ENCODE data around the gene HIPK2.

Gene HIPK2

GRCh38 chr7:139808846-139809442, 31.1 kb upstream of the HIPK2 start:
- no peaks in the 10 kb centered on the region for H3K36me3 ChIP-seq (ENCODE audit: insufficient read depth, low read length)
- H3K4me3 ChIP-seq (ENCODE audit: low read length): no peak overlapping the region
- H3K27me3 ChIP-seq (ENCODE audit: insufficient read depth, low read length): no peaks in the 10 kb centered on the region
- H3K9me3 ChIP-seq (ENCODE audit: insufficient read depth, low read depth, low read length): peaks cover 14% of the 10 kb centered on the region; the same call in 1 of the 2 replicates
- H3K27ac ChIP-seq (ENCODE audit: low read depth, low read length): no peak overlapping the region
- H3K4me1 ChIP-seq (ENCODE audit: insufficient read depth, low read length): no peaks in the 10 kb centered on the region
- H3K9ac ChIP-seq (ENCODE audit: low read depth, low read length): no peak overlapping the region

- Histone ChIP-seq H3K9me3 (ENCODE audit: insufficient read depth, low read depth, low read length) (peaks cover 18% of the 10 kb centered on the region; the same call in 1 of the 2 replicates), H3K9ac (ENCODE audit: low read depth, low read length) (no peak overlapping the region), H3K27ac (ENCODE audit: low read depth, low read length) (no peak overlapping the region), H3K4me3 (ENCODE audit: low read length) (no peak overlapping the region), H3K27me3 (ENCODE audit: insufficient read depth, low read length) (no peaks in the 10 kb centered on the region), H3K36me3 (ENCODE audit: insufficient read depth, low read length) (no peaks in the 10 kb centered on the region), H3K4me1 (ENCODE audit: insufficient read depth, low read length) (no peaks in the 10 kb centered on the region)
- 89% methylated on average over 3 of the region's 3 CpGs for WGBS
These were observed 30.6 kb upstream of the HIPK2 start for GRCh38 chr7:139808427-139808826.

- Histone ChIP-seq H3K27ac (ENCODE audit: low read depth, low read length) (no peak overlapping the region), H3K4me3 (ENCODE audit: low read length) (no peak overlapping the region), H3K36me3 (ENCODE audit: insufficient read depth, low read length) (no peaks in the 10 kb centered on the region), H3K9ac (ENCODE audit: low read depth, low read length) (no peak overlapping the region), H3K9me3 (ENCODE audit: insufficient read depth, low read depth, low read length) (peaks cover 24% of the 10 kb centered on the region; the same call in 1 of the 2 replicates), H3K27me3 (ENCODE audit: insufficient read depth, low read length) (no peaks in the 10 kb centered on the region), H3K4me1 (ENCODE audit: insufficient read depth, low read length) (no peaks in the 10 kb centered on the region)
- WGBS: 88% methylated on average over 3 of the region's 3 CpGs
These were observed 29.2 kb upstream of the HIPK2 start for GRCh38 chr7:139807009-139807408.

GRCh38 chr7:139804571-139804970, 26.8 kb upstream of the HIPK2 start:
- H3K27me3 ChIP-seq (ENCODE audit: insufficient read depth, low read length): no peaks in the 10 kb centered on the region
- H3K4me1 ChIP-seq (ENCODE audit: insufficient read depth, low read length): no peaks in the 10 kb centered on the region
- no peak overlapping the region for H3K4me3 ChIP-seq (ENCODE audit: low read length)
- H3K9me3 ChIP-seq (ENCODE audit: insufficient read depth, low read depth, low read length): peaks cover 24% of the 10 kb centered on the region; the same call in 1 of the 2 replicates
- H3K36me3 ChIP-seq (ENCODE audit: insufficient read depth, low read length): no peaks in the 10 kb centered on the region
- WGBS: 100% methylated on average over 1 of the region's 1 CpG
- H3K9ac ChIP-seq (ENCODE audit: low read depth, low read length): no peak overlapping the region
- H3K27ac ChIP-seq (ENCODE audit: low read depth, low read length): no peak overlapping the region

- no peaks in the 10 kb centered on the region for H3K27me3 ChIP-seq (ENCODE audit: insufficient read depth, low read length)
- H3K36me3 ChIP-seq (ENCODE audit: insufficient read depth, low read length): no peaks in the 10 kb centered on the region
- H3K4me1 ChIP-seq (ENCODE audit: insufficient read depth, low read length): no peaks in the 10 kb centered on the region
- no peak overlapping the region for H3K9ac ChIP-seq (ENCODE audit: low read depth, low read length)
- WGBS: 94% methylated on average over 2 of the region's 2 CpGs
- no peak overlapping the region for H3K27ac ChIP-seq (ENCODE audit: low read depth, low read length)
- H3K4me3 ChIP-seq (ENCODE audit: low read length): no peak overlapping the region
- peaks cover 16% of the 10 kb centered on the region; the same call in 1 of the 2 replicates for H3K9me3 ChIP-seq (ENCODE audit: insufficient read depth, low read depth, low read length)
These were observed 21.8 kb upstream of the HIPK2 start for GRCh38 chr7:139799586-139799985.

- Histone ChIP-seq H3K27me3 (ENCODE audit: insufficient read depth, low read length) (no peaks in the 10 kb centered on the region), H3K4me3 (ENCODE audit: low read length) (no peak overlapping the region), H3K27ac (ENCODE audit: low read depth, low read length) (no peak overlapping the region), H3K36me3 (ENCODE audit: insufficient read depth, low read length) (no peaks in the 10 kb centered on the region), H3K9ac (ENCODE audit: low read depth, low read length) (no peak overlapping the region), H3K4me1 (ENCODE audit: insufficient read depth, low read length) (no peaks in the 10 kb centered on the region), H3K9me3 (ENCODE audit: insufficient read depth, low read depth, low read length) (peaks cover 10% of the 10 kb centered on the region; the same call in 1 of the 2 replicates)
- 82% methylated on average over 4 of the region's 4 CpGs for WGBS
These were observed 21.1 kb upstream of the HIPK2 start for GRCh38 chr7:139798892-139799291.

GRCh38 chr7:139798221-139798620, 20.4 kb upstream of the HIPK2 start:
- no peak overlapping the region for H3K27ac ChIP-seq (ENCODE audit: low read depth, low read length)
- H3K4me3 ChIP-seq (ENCODE audit: low read length): no peak overlapping the region
- 81% methylated on average over 10 of the region's 10 CpGs for WGBS

GRCh38 chr7:139797607-139798006, 19.8 kb upstream of the HIPK2 start:
- Histone ChIP-seq H3K27ac (ENCODE audit: low read depth, low read length) (no peak overlapping the region), H3K4me1 (ENCODE audit: insufficient read depth, low read length) (no peaks in the 10 kb centered on the region), H3K36me3 (ENCODE audit: insufficient read depth, low read length) (no peaks in the 10 kb centered on the region), H3K27me3 (ENCODE audit: insufficient read depth, low read length) (no peaks in the 10 kb centered on the region), H3K4me3 (ENCODE audit: low read length) (no peak overlapping the region), H3K9ac (ENCODE audit: low read depth, low read length) (no peak overlapping the region), H3K9me3 (ENCODE audit: insufficient read depth, low read depth, low read length) (no peaks in the 10 kb centered on the region)
- 89% methylated on average over 2 of the region's 2 CpGs for WGBS

More at GRCh38 chr7:139798221-139798620, 20.4 kb upstream of the HIPK2 start:
- Histone ChIP-seq H3K4me1 (ENCODE audit: insufficient read depth, low read length) (no peaks in the 10 kb centered on the region), H3K9me3 (ENCODE audit: insufficient read depth, low read depth, low read length) (peaks cover 6% of the 10 kb centered on the region; the same call in 1 of the 2 replicates), H3K9ac (ENCODE audit: low read depth, low read length) (no peak overlapping the region), H3K36me3 (ENCODE audit: insufficient read depth, low read length) (no peaks in the 10 kb centered on the region), H3K27me3 (ENCODE audit: insufficient read depth, low read length) (no peaks in the 10 kb centered on the region)

- WGBS: 94% methylated on average over 7 of the region's 7 CpGs
- no peak overlapping the region for H3K27ac ChIP-seq (ENCODE audit: low read depth, low read length)
- no peaks in the 10 kb centered on the region for H3K4me1 ChIP-seq (ENCODE audit: insufficient read depth, low read length)
- no peak overlapping the region for H3K9ac ChIP-seq (ENCODE audit: low read depth, low read length)
- no peaks in the 10 kb centered on the region for H3K36me3 ChIP-seq (ENCODE audit: insufficient read depth, low read length)
- no peaks in the 10 kb centered on the region for H3K9me3 ChIP-seq (ENCODE audit: insufficient read depth, low read depth, low read length)
- H3K27me3 ChIP-seq (ENCODE audit: insufficient read depth, low read length): no peaks in the 10 kb centered on the region
- H3K4me3 ChIP-seq (ENCODE audit: low read length): no peak overlapping the region
These were observed 13.5 kb upstream of the HIPK2 start for GRCh38 chr7:139791316-139791715.

GRCh38 chr7:139784648-139785047, 6.8 kb upstream of the HIPK2 start:
- Histone ChIP-seq H3K9ac (ENCODE audit: low read depth, low read length) (no peak overlapping the region), H3K9me3 (ENCODE audit: insufficient read depth, low read depth, low read length) (no peaks in the 10 kb centered on the region), H3K4me1 (ENCODE audit: insufficient read depth, low read length) (peaks cover 10% of the 10 kb centered on the region), H3K27me3 (ENCODE audit: insufficient read depth, low read length) (peaks cover 18% of the 10 kb centered on the region), H3K27ac (ENCODE audit: low read depth, low read length) (no peak overlapping the region), H3K36me3 (ENCODE audit: insufficient read depth, low read length) (no peaks in the 10 kb centered on the region), H3K4me3 (ENCODE audit: low read length) (no peak overlapping the region)
- 88% methylated on average over 3 of the region's 3 CpGs for WGBS

- WGBS: 27% methylated on average over 3 of the region's 3 CpGs
- H3K4me1 ChIP-seq (ENCODE audit: insufficient read depth, low read length): peaks cover 10% of the 10 kb centered on the region
- H3K36me3 ChIP-seq (ENCODE audit: insufficient read depth, low read length): no peaks in the 10 kb centered on the region
- H3K4me3 ChIP-seq (ENCODE audit: low read length): no peak overlapping the region
- no peak overlapping the region for H3K27ac ChIP-seq (ENCODE audit: low read depth, low read length)
- no peak overlapping the region for H3K9ac ChIP-seq (ENCODE audit: low read depth, low read length)
- H3K27me3 ChIP-seq (ENCODE audit: insufficient read depth, low read length): peaks cover 27% of the 10 kb centered on the region
- H3K9me3 ChIP-seq (ENCODE audit: insufficient read depth, low read depth, low read length): no peaks in the 10 kb centered on the region
These were observed 6.0 kb upstream of the HIPK2 start for GRCh38 chr7:139783647-139784385.
